ENCODE results near the gene GJB5.

GRCh38 chr1:34757386-34757785, 2.5 kb downstream of the GJB5 start:
- TF ChIP-seq CTCF (IDR thresholded peaks at IDR 0.05; ENCODE audit: low read depth, low read length) (no peak), MYC (IDR thresholded peaks at IDR 0.05; ENCODE audit: low read depth, low read length) (no peak)

All from NB4 (cell line).